Adrenal gland (tissue), 12 donors: ENCODE results near the gene C22orf31. TPM values are rescaled to one million over a fixed set of nuclear protein-coding genes. Genes with fewer than 3 reads are reported as not detected.

Experiments
- DNase-seq, 7 donors: peaks; one replicate each; pipeline ENCODE4 v3.0.0-alpha.2; 2019 to 2020
- H3K27ac ChIP-seq, 5 donors: fragments of 200-600 bp; sonication (generic) in 4 of 5; 1 replicate in 3 of 5; 2 replicates in 2 of 5; pipeline versions ENCODE4 v1.5.1 to v1.8.0; 2016 to 2020; ENCODE audit warnings: mild to moderate bottlenecking in 1 of 5
- H3K27me3 ChIP-seq: fragments of 200-600 bp; 2 replicates; pipeline ENCODE4 v1.8.0; 2021
- H3K36me3 ChIP-seq, 2 donors: fragments of 200-600 bp; replicated peaks in 1 of 2; 1 replicate in 1 of 2; 2 replicates in 1 of 2; pipeline versions ENCODE4 v1.5.1 to v1.8.0; 2018 to 2022
- H3K4me1 ChIP-seq, 2 donors: fragments of 200-600 bp; replicated peaks in 1 of 2; 1 replicate in 1 of 2; 2 replicates in 1 of 2; pipeline versions ENCODE4 v1.5.1 to v1.8.0; 2018 to 2021
- H3K4me3 ChIP-seq, 4 donors: fragments of 200-600 bp; sonication (generic) in 3 of 4; one replicate each; pipeline ENCODE4 v1.5.1; 2016 to 2018
- H3K9me3 ChIP-seq, 3 donors: fragments of 200-600 bp; sonication (generic) in 1 of 3; replicated peaks in 1 of 3; 1 replicate in 2 of 3; 2 replicates in 1 of 3; pipeline versions ENCODE4 v1.5.1 to v1.8.0; 2016 to 2021
- POLR2A ChIP-seq, 2 donors: fragments of 450-650 bp; IDR thresholded peaks; one replicate each; pipeline ENCODE4 v1.6.1; 2017; ENCODE audit warnings: antibody characterized with exemption in 2 of 2, mild to moderate bottlenecking in 2 of 2, moderate library complexity in 1 of 2
- WGBS, 4 donors: extraction: QIAGEN DNeasy Blood & Tissue Kit in 2 of 4; methylation state at CpG; one replicate each; pipeline versions ENCODE4 v1.1.5 to v1.1.7; 2013 to 2017; 5-methylcytosine and 5-hydroxymethylcytosine counted together
- intact Hi-C, 2 donors: fragments of 100-400 bp; cut with DNase I; formaldehyde crosslinking; loops; one replicate each; pipeline versions ENCODE4 v1.14.1 to v1.15.0; 2022 to 2023
- polyA plus RNA-seq, 3 donors: library from polyadenylated mRNA; stranded (reverse); fragments of 200-250 nt in 2 of 3; fragments of 350-450 nt in 1 of 3; fragmentation: Illumina TruSeq in 1 of 3; extraction: RNeasy Lipid Tissue Mini Kit (QIAGEN cat#74804) in 1 of 3; gene quantifications; one replicate each; pipeline ENCODE4 v1.2.3, GENCODE V29; 2013 to 2014
- total RNA-seq, 9 donors: library from RNA; depleted of rRNA in 4 of 9; stranded (reverse); fragments of >200 nt in 4 of 9; fragments of 120-200 nt in 1 of 9; fragmentation: NEBNext Ultra II Directional in 1 of 9; extraction: Animal tissue kit (Norgen Biotek cat#: 25700) in 1 of 9; gene quantifications; one replicate each; pipeline versions ENCODE4 v1.1.0 to v1.2.4, GENCODE V29; 2013 to 2023
- TF ChIP-seq, protein P1 (sequence below), 6 experiments: fragments of 450-650 bp in 4 of 6; fragments of 200-600 bp in 2 of 6; sonication (generic) in 1 of 6; IDR thresholded peaks; 1 replicate in 5 of 6; 2 replicates in 1 of 6; pipeline versions ENCODE4 v1.5.1 to v1.8.0; 2016 to 2021; ENCODE audit warnings: antibody characterized with exemption in 6 of 6, mild to moderate bottlenecking in 2 of 6, moderate library complexity in 1 of 6
- donor health status: healthy with polysubstance abuse.
- donor health status: Bipolar disorder and iron deficiency.
- donor health status: DM: yes; HTN: yes; CAD: no.
- donor health status: DM: no; HTN: no; CAD: no.
- donor health status: DM: no; HTN: no; CAD: no.
- donor health status: DM: yes; HTN: yes; CAD: no.

The C22orf31 gene
- total and polyA plus RNA-seq, 12 donors, result 0.11 to 1.9 (median 0.90) TPM; not detected in 8

DNA sequence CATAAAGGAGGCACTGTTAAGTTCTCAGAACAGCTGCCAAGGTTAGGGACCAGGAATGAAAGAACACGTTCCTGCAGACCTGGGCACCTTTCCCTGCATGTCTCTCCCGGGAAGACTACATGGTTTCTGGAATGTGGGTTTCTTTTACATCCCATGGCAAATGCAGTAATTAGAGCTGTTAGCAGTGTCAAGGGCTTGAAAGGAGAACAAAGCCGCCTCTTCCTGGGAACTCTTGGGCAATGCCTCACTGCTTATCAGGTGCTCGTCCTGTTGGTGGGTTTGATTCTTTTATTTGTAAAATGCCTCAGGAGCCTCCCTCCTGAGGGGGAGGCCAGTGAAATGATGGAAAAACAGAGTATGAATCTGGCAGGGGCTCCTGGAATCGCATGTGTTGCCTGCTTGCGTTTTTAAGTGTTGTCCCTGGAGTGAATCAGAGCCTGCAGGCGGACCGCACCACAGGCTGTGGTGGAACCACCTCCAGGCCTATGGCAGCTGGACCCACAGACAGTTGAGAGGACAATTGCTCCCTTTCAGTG lies 723 bp upstream of the C22orf31 start:
- H3K36me3 ChIP-seq, result no peaks in the 10 kb centered on the region
- no peaks in the 10 kb centered on the region for H3K27me3 ChIP-seq
- no peak overlapping the region for H3K4me3 ChIP-seq
- H3K27ac ChIP-seq, result no peak overlapping the region
- WGBS, 4 donors, result 60 to 74% (median 72%) methylated on average over 7 to 8 of the region's 8 CpGs
- no peaks in the 10 kb centered on the region for H3K9me3 ChIP-seq
- TF ChIP-seq, protein P1, sequence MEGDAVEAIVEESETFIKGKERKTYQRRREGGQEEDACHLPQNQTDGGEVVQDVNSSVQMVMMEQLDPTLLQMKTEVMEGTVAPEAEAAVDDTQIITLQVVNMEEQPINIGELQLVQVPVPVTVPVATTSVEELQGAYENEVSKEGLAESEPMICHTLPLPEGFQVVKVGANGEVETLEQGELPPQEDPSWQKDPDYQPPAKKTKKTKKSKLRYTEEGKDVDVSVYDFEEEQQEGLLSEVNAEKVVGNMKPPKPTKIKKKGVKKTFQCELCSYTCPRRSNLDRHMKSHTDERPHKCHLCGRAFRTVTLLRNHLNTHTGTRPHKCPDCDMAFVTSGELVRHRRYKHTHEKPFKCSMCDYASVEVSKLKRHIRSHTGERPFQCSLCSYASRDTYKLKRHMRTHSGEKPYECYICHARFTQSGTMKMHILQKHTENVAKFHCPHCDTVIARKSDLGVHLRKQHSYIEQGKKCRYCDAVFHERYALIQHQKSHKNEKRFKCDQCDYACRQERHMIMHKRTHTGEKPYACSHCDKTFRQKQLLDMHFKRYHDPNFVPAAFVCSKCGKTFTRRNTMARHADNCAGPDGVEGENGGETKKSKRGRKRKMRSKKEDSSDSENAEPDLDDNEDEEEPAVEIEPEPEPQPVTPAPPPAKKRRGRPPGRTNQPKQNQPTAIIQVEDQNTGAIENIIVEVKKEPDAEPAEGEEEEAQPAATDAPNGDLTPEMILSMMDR (IDR thresholded peaks at IDR 0.05), result no peak
- no peak for TF ChIP-seq POLR2A (IDR thresholded peaks at IDR 0.05)
- DNase-seq, result peak in 1 of 7 donors; percentile 6
- intact Hi-C loops, result no loop called here
- peaks cover 0 to 5% of the 10 kb centered on the region in 2 donors for H3K4me1 ChIP-seq

DNA sequence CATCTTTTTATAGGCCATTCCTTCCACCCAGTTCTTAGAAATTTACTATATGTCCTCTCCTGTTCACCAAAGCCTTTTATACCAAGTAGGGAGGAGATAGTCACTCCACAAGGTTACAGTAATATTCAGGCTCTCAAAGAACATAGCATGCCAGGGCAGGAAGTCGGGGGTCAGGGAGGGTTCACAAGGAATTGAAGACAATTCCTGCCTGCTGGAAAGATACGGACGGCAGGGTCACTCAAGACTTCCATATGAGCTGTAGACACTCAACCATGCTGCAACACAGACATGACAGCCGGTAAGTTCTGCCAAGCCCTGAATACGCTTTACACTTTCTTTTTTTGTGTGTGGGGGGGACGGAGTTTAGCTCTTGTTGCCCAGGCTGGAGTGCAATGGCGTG lies 700 bp downstream of the C22orf31 start:
- TF ChIP-seq, protein P1 (IDR thresholded peaks at IDR 0.05), result no peak
- TF ChIP-seq POLR2A (IDR thresholded peaks at IDR 0.05), result no peak
- Histone ChIP-seq H3K4me1 (peaks cover 0 to 5% of the 10 kb centered on the region in 2 donors), H3K27ac (no peak overlapping the region), H3K9me3 (no peaks in the 10 kb centered on the region), H3K36me3 (no peaks in the 10 kb centered on the region), H3K27me3 (no peaks in the 10 kb centered on the region), H3K4me3 (no peak overlapping the region)
- peak in 1 of 7 donors; percentile 12 for DNase-seq
- 62 to 65% (median 64%) methylated on average over 7 of the region's 7 CpGs for WGBS, 4 donors
- intact Hi-C loops, result no loop called here

DNA sequence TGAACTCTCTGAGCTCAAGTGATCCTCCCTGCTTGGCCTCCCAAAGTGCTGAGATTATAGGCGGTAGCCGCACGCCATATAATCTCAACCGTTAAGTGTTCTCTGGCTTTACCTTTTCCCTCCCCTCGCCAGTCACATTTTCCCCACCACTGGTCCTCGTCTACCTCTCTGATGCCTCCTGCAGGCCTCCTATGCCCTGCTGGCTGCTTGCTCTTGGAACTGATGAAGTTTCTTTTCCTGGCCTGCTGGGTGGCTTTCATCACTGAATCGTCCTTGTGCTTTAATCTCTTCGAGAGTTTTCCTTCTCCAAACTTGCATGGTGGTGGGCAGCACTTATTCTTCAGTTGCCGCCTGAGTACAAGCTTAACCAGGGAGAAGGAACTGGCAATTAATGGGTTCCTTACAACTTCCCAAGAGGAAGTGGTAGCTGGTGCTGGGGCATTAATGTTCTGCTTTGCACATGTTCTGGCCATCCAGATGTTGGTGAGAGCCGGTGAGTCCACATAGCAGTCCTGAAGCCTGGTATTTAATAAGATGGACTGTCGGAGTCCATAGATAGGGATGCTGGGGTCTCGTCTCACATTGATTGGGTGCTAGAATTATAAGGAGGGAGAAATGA lies 1.3 kb downstream of the C22orf31 start:
- no peaks in the 10 kb centered on the region for H3K9me3 ChIP-seq
- TF ChIP-seq, protein P1 (IDR thresholded peaks at IDR 0.05), result no peak
- no peak for TF ChIP-seq POLR2A (IDR thresholded peaks at IDR 0.05)
- H3K36me3 ChIP-seq, result no peaks in the 10 kb centered on the region
- peaks cover 0 to 5% of the 10 kb centered on the region in 2 donors for H3K4me1 ChIP-seq
- H3K27me3 ChIP-seq, result no peaks in the 10 kb centered on the region
- H3K27ac ChIP-seq, result no peak overlapping the region
- 72 to 88% (median 83%) methylated on average over 12 of the region's 12 CpGs for WGBS, 4 donors
- H3K4me3 ChIP-seq, result no peak overlapping the region
- intact Hi-C loops, result no loop called here
- DNase-seq, result peak in 1 of 7 donors; percentile 5

DNA sequence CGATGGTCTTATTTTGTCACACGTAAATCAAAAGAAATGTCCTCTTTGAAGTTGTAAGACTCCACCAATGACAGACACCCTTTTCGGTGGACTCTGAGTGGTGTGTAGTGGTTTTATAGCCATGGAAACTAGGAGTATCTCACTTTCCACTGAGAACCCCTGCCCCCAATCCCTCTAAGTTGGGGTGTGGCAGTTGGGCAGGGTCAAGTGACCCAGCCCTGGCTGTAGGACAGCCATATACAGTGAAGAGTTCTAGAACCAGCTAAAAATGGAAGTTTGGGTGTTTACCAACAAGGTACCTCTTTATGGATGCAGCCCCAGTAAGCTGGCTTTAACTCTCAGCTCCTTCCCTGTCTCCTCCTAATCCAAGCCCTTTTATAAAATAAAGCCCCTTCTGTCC lies 5.2 kb downstream of the C22orf31 start:
- peaks cover 0 to 5% of the 10 kb centered on the region in 2 donors for H3K4me1 ChIP-seq
- H3K27me3 ChIP-seq, result no peaks in the 10 kb centered on the region
- TF ChIP-seq POLR2A (IDR thresholded peaks at IDR 0.05), result no peak
- TF ChIP-seq, protein P1 (IDR thresholded peaks at IDR 0.05), result no peak
- H3K27ac ChIP-seq, result no peak overlapping the region
- intact Hi-C loops, result no loop called here
- no peak overlapping the region for H3K4me3 ChIP-seq
- no peaks in the 10 kb centered on the region for H3K9me3 ChIP-seq
- WGBS, 4 donors, result 92 to 95% (median 93%) methylated on average over 3 of the region's 3 CpGs
- no peak for DNase-seq
- no peaks in the 10 kb centered on the region for H3K36me3 ChIP-seq
